GM12878 (cell line): ENCODE measurements around the gene IFI30. TPM values are rescaled to one million over a fixed set of nuclear protein-coding genes. Genes with fewer than 3 reads are reported as not detected.

ENCODE experiments used
- ATAC-seq: fragments of 200-7000 bp; cut with Tn5 transposase; 3 replicates; pipeline ENCODE4 v1.9.1; 2020; ENCODE audit warnings: mild to moderate bottlenecking, moderate library complexity
- BruUV-seq: library from RNA; stranded (reverse); fragments of 400-500 nt; replicated peaks from 2 replicates; lab custom pipeline; 2021; lab: Mats Ljungman, UMichigan
- CTCF ChIA-PET: fragments of 300-600 bp; sonication (Branson Sonifier 250); formaldehyde crosslinking; extraction: SDS; loops from one replicate; lab custom pipeline; 2021; ENCODE audit warnings: inconsistent platforms; lab: Yijun Ruan, JAX
- POLR2A ChIA-PET: fragments of 350-600 bp; formaldehyde crosslinking; extraction: SDS; loops from one replicate; lab custom pipeline; 2021; ENCODE audit warnings: inconsistent platforms; lab: Charles Lee
- RAD21 ChIA-PET: fragments of 300-600 bp; sonication (Branson Sonifier 250); formaldehyde crosslinking; loops from one replicate; lab custom pipeline; 2023; ENCODE audit warnings: antibody characterized with exemption; ENCODE audit not compliant: unreplicated experiment; lab: Charles Lee
- SMC1A ChIA-PET: fragments of 300-600 bp; sonication (Branson Sonifier 250); formaldehyde crosslinking; loops from one replicate; lab custom pipeline; 2023; ENCODE audit not compliant: unreplicated experiment, uncharacterized antibody; lab: Charles Lee
- DNase-seq: peaks from one replicate; pipeline ENCODE4 v3.0.0-alpha.2; 2011; ENCODE audit warnings: low read depth, low spot score
- FAIRE-seq: peaks from 3 replicates; lab custom pipeline; 2011; peaks lifted over from hg19 to GRCh38; lab: Jason Lieb, UNC
- H2AFZ ChIP-seq: 2 replicates; pipeline ENCODE4 v1.6.0; 2011; ENCODE audit warnings: low read depth, low read length, control low read depth; ENCODE audit not compliant: control insufficient read depth
- H3K27ac ChIP-seq: 2 replicates; pipeline ENCODE4 v1.5.1; 2011; ENCODE audit warnings: control low read depth; ENCODE audit not compliant: control insufficient read depth, insufficient read depth
- H3K27me3 ChIP-seq, 2 experiments: replicated peaks in 1 of 2; 2 replicates each; pipeline versions ENCODE4 v1.6.0 to v1.6.1; 2011; ENCODE audit warnings: low read length in 1 of 2; ENCODE audit not compliant: control insufficient read depth in 2 of 2, insufficient read depth in 2 of 2
- H3K36me3 ChIP-seq, 2 experiments: 2 replicates each; pipeline ENCODE4 v1.5.1; 2011; ENCODE audit warnings: low read length in 1 of 2; ENCODE audit not compliant: control insufficient read depth in 2 of 2, insufficient read depth in 2 of 2
- H3K4me1 ChIP-seq: 2 replicates; pipeline ENCODE4 v1.6.1; 2011; ENCODE audit warnings: mild to moderate bottlenecking, low read length, moderate library complexity, mixed read lengths; ENCODE audit not compliant: control insufficient read depth, insufficient read depth
- H3K4me2 ChIP-seq: 2 replicates; pipeline ENCODE4 v1.6.0; 2011; ENCODE audit warnings: control low read depth; ENCODE audit not compliant: control insufficient read depth, insufficient read depth
- H3K4me3 ChIP-seq: fragments of 200-600 bp; sonication (generic); 2 replicates; pipeline ENCODE4 v1.5.1; 2016
- H3K79me2 ChIP-seq: 2 replicates; pipeline ENCODE4 v1.6.0; 2011; ENCODE audit warnings: low read length; ENCODE audit not compliant: control insufficient read depth, insufficient read depth
- H3K9ac ChIP-seq: 2 replicates; pipeline ENCODE4 v1.8.0; 2011; ENCODE audit warnings: low read length, control low read depth, mixed read lengths; ENCODE audit not compliant: control insufficient read depth, insufficient read depth
- H3K9me3 ChIP-seq: replicated peaks from 3 replicates; pipeline ENCODE4 v1.5.1; 2011; ENCODE audit warnings: mild to moderate bottlenecking, low read length; ENCODE audit not compliant: control insufficient read depth, insufficient read depth
- H4K20me1 ChIP-seq: 2 replicates; pipeline ENCODE4 v1.6.0; 2011; ENCODE audit not compliant: control insufficient read depth, insufficient read depth
- ASH2L ChIP-seq: fragments of 300-600, 200-600 bp; sonication (generic); IDR thresholded peaks from 2 replicates; pipeline ENCODE4 v1.6.1; 2017; ENCODE audit warnings: low read depth, mild to moderate bottlenecking, borderline replicate concordance
- CREB1 ChIP-seq: IDR thresholded peaks from 2 replicates; pipeline ENCODE4 v1.6.1; 2012; ENCODE audit warnings: low read depth, mild to moderate bottlenecking, inconsistent platforms
- KLF5 ChIP-seq: fragments of 450-650 bp; IDR thresholded peaks from 2 replicates; pipeline ENCODE4 v1.6.1; 2014; ENCODE audit warnings: mild to moderate bottlenecking; ENCODE audit not compliant: partially characterized antibody
- MLLT1 ChIP-seq: fragments of 450-650 bp; IDR thresholded peaks from 2 replicates; pipeline ENCODE4 v1.6.1; 2016; ENCODE audit warnings: mild to moderate bottlenecking
- NBN ChIP-seq: fragments of 450-650 bp; IDR thresholded peaks from 2 replicates; pipeline ENCODE4 v1.6.1; 2016
- NFXL1 ChIP-seq: fragments of 450-650 bp; IDR thresholded peaks from 2 replicates; pipeline ENCODE4 v1.6.1; 2017; ENCODE audit warnings: antibody characterized with exemption, mild to moderate bottlenecking, borderline replicate concordance
- TBL1XR1 ChIP-seq: IDR thresholded peaks from 2 replicates; pipeline ENCODE4 v1.6.1; 2012; ENCODE audit warnings: low read depth, low read length, improper control_type of control experiment
- TCF3 ChIP-seq: IDR thresholded peaks from 2 replicates; pipeline ENCODE4 v1.6.1; 2012; ENCODE audit warnings: low read depth, mild to moderate bottlenecking, low read length, borderline replicate concordance; ENCODE audit not compliant: insufficient read depth
- TCF7 ChIP-seq: IDR thresholded peaks from 2 replicates; pipeline ENCODE4 v1.6.1; 2014; ENCODE audit warnings: antibody characterized with exemption, borderline replicate concordance
- ZZZ3 ChIP-seq: IDR thresholded peaks from 2 replicates; pipeline ENCODE4 v1.6.1; 2011; ENCODE audit warnings: low read depth; ENCODE audit not compliant: control insufficient read depth, insufficient read length
- WGBS: methylation state at CpG from one replicate; pipeline ENCODE4 v1.1.6; 2016; ENCODE audit warnings: low lambda C conversion rate; ENCODE audit not compliant: insufficient replicate concordance, insufficient coverage; ENCODE audit errors: missing lambda C conversion rate; 5-methylcytosine and 5-hydroxymethylcytosine counted together
- in situ Hi-C: fragments of 300-500 bp; cut with MboI; formaldehyde crosslinking; loops from 9 replicates; pipeline ENCODE4 v1.14.3; 2018; ENCODE audit warnings: mixed read lengths
- intact Hi-C: fragments of 100-400 bp; cut with micrococcal nuclease; formaldehyde crosslinking; loops from one replicate; pipeline ENCODE4 v1.14.2; 2022; ENCODE audit not compliant: unreplicated experiment
- polyA plus RNA-seq, 11 experiments: library from polyadenylated mRNA; depleted of rRNA in 4 of 11; unstranded in 6 of 11; stranded (reverse) in 5 of 11; fragments of >200 nt; fragmentation: Nextera tagmentation in 4 of 11; fragmentation: Illumina TruSeq in 1 of 11; extraction: Ambion mirVana in 4 of 11; extraction: Trizol in 1 of 11; gene quantifications; 1 replicate in 1 of 11; 2 replicates in 10 of 11; pipeline versions ENCODE4 v1.2.1 to v1.2.3, GENCODE V29; 2011 to 2016; ENCODE audit warnings: inconsistent platforms in 2 of 11, missing spikeins in 2 of 11, low read depth in 1 of 11
- total RNA-seq, 4 experiments: library from RNA; depleted of rRNA in 3 of 4; stranded (reverse); fragments of >200 nt in 3 of 4; fragmentation: Illumina TruSeq in 1 of 4; extraction: Trizol in 1 of 4; gene quantifications; 2 replicates each; pipeline versions ENCODE4 v1.2.1 to v1.2.3, GENCODE V29; 2013 to 2021
- TF ChIP-seq, protein P1 (sequence below): fragments of 450-650 bp; IDR thresholded peaks from 2 replicates; pipeline ENCODE4 v1.6.1; 2014; ENCODE audit warnings: mild to moderate bottlenecking
- TF ChIP-seq, protein P2 (sequence below): fragments of 450-650 bp; IDR thresholded peaks from 2 replicates; pipeline ENCODE4 v1.6.1; 2017; ENCODE audit warnings: borderline replicate concordance

IFI30 gene
- total and polyA plus RNA-seq, 10 of the 15 experiments (the other 5 are each of a cell fraction or from before 2014, with no cell fraction given) = 221 to 1,112 (median 451) TPM

DNA sequence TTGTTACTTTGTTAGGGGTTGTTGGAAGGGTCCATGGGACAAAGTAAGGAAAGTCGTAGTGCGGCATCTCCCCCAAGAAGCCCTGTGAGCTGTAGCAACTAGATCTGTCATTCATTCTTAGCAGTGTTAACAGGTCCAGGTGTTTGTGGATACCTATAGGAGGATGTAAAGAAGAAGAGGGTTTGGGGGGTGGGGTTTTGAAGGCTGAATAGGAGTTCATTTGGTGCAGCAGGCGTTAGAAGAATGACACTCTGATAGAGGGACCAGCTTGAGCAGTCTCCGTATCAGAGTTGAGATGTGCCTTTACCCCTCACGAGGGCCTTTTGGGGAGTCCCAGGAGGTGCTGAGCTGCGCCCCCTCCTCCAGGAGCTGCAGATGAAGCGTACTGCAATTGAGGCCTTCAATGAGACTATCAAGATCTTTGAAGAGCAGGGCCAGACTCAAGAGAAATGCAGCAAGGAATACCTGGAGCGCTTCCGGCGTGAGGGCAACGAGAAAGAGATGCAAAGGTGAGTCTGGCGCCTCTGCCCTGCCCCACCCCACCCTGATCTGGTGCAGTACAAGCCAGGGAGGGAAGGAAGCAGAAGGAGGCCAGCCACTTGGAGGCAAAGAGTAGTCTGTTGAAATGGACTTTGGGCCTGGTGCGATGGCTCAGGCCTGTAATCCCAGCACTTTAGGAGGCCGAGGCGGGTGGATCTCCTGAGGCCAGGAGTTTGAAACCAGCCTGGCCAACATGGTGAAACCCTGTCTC, 7.6 kb upstream of the IFI30 start:
- POLR2A ChIA-PET = interaction anchor here (0.5 to 0.7 kb wide), 4 partner anchors 53 to 86 kb away, joined by 3 to 4 read pairs (median 3); no protein-coding TSS in a partner anchor
- in situ Hi-C loops = no loop called here

More for the DNA sequence above, 7.6 kb upstream of the IFI30 start:
- Histone ChIP-seq H3K27me3 (no peaks in the 10 kb centered on the region), H3K4me1 (peaks cover 26% of the 10 kb centered on the region), H3K9me3 (no peaks in the 10 kb centered on the region), H2AFZ (no peak overlapping the region), H3K36me3 (peaks cover 7 to 10% of the 10 kb centered on the region in 2 experiments; a peak in 3 of 4 replicates), H4K20me1 (no peaks in the 10 kb centered on the region), H3K9ac (no peak overlapping the region), H3K27ac (no peak overlapping the region), H3K4me3 (no peak overlapping the region), H3K79me2 (no peaks in the 10 kb centered on the region; the same call in 1 of the 2 replicates), H3K4me2 (no peak overlapping the region)
- no TSS peak for BruUV-seq
- RAD21 ChIA-PET = interaction anchor here (0.6 to 2.3 kb wide), 3 partner anchors 53 to 244 kb away, joined by 3 to 13 read pairs (median 3); no protein-coding TSS in a partner anchor
- intact Hi-C loops = no loop called here
- ATAC-seq (no peak), FAIRE-seq (no peak), DNase-seq (no peak)
- WGBS = over 99% methylated on average over 15 of the region's 15 CpGs
- SMC1A ChIA-PET = interaction anchor here (0.7 to 1.5 kb wide), 3 partner anchors 13 to 55 kb away, joined by 3 to 5 read pairs (median 4); partner anchors contain the start of gene PIK3R2
- CTCF ChIA-PET = interaction anchor here (0.7 to 3.2 kb wide), 3 partner anchors 14 to 103 kb away, joined by 4 to 21 read pairs (median 17); partner anchors contain the start of gene PIK3R2
- TF ChIP-seq TCF7 (no peak), CREB1 (no peak), ASH2L (no peak), MLLT1 (no peak), TCF3 (no peak), NBN (no peak), TBL1XR1 (no peak), KLF5 (no peak), ZZZ3 (no peak), NFXL1 (no peak)
- TF ChIP-seq, protein P1, sequence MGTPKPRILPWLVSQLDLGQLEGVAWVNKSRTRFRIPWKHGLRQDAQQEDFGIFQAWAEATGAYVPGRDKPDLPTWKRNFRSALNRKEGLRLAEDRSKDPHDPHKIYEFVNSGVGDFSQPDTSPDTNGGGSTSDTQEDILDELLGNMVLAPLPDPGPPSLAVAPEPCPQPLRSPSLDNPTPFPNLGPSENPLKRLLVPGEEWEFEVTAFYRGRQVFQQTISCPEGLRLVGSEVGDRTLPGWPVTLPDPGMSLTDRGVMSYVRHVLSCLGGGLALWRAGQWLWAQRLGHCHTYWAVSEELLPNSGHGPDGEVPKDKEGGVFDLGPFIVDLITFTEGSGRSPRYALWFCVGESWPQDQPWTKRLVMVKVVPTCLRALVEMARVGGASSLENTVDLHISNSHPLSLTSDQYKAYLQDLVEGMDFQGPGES = no peak
- TF ChIP-seq, protein P2, sequence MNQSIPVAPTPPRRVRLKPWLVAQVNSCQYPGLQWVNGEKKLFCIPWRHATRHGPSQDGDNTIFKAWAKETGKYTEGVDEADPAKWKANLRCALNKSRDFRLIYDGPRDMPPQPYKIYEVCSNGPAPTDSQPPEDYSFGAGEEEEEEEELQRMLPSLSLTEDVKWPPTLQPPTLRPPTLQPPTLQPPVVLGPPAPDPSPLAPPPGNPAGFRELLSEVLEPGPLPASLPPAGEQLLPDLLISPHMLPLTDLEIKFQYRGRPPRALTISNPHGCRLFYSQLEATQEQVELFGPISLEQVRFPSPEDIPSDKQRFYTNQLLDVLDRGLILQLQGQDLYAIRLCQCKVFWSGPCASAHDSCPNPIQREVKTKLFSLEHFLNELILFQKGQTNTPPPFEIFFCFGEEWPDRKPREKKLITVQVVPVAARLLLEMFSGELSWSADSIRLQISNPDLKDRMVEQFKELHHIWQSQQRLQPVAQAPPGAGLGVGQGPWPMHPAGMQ = no peak
- TF ChIP-seq, all 136 proteins: peak for 0
